GM06990 (cell line): ENCODE data around the gene ZIC3.

Experiments used
- DNase-seq: peaks from one replicate; pipeline ENCODE4 v3.0.0-alpha.2; 2011; ENCODE audit not compliant: insufficient read length; ENCODE audit errors: extremely low read depth
- H3K27me3 ChIP-seq: replicated peaks from 2 replicates; pipeline ENCODE4 v1.6.0; 2011; ENCODE audit warnings: low read length; ENCODE audit not compliant: control insufficient read depth, insufficient read depth
- H3K36me3 ChIP-seq: 2 replicates; pipeline ENCODE4 v1.5.1; 2011; ENCODE audit warnings: low read length; ENCODE audit not compliant: control insufficient read depth, insufficient read depth
- H3K4me3 ChIP-seq: replicated peaks from 2 replicates; pipeline ENCODE4 v1.5.1; 2011; ENCODE audit warnings: low read depth, mild to moderate bottlenecking, control low read depth, low read length
- TF ChIP-seq, protein P1 (sequence below): IDR thresholded peaks from 2 replicates; pipeline ENCODE4 v1.5.1; 2011; ENCODE audit warnings: low read length, control low read depth, mild to moderate bottlenecking, inconsistent platforms; ENCODE audit not compliant: insufficient read depth, poor library complexity, severe bottlenecking

ZIC3 gene

GRCh38 chrX:137587151-137587550 lies 21.2 kb downstream of the ZIC3 start:
- H3K27me3 ChIP-seq, result no peaks in the 10 kb centered on the region
- TF ChIP-seq, protein P1, sequence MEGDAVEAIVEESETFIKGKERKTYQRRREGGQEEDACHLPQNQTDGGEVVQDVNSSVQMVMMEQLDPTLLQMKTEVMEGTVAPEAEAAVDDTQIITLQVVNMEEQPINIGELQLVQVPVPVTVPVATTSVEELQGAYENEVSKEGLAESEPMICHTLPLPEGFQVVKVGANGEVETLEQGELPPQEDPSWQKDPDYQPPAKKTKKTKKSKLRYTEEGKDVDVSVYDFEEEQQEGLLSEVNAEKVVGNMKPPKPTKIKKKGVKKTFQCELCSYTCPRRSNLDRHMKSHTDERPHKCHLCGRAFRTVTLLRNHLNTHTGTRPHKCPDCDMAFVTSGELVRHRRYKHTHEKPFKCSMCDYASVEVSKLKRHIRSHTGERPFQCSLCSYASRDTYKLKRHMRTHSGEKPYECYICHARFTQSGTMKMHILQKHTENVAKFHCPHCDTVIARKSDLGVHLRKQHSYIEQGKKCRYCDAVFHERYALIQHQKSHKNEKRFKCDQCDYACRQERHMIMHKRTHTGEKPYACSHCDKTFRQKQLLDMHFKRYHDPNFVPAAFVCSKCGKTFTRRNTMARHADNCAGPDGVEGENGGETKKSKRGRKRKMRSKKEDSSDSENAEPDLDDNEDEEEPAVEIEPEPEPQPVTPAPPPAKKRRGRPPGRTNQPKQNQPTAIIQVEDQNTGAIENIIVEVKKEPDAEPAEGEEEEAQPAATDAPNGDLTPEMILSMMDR, result no peak
- no peak for DNase-seq

GRCh38 chrX:137600769-137601168 lies 34.8 kb downstream of the ZIC3 start:
- Histone ChIP-seq H3K36me3 (no peaks in the 10 kb centered on the region), H3K27me3 (no peaks in the 10 kb centered on the region), H3K4me3 (no peak overlapping the region)
- no peak for DNase-seq
- TF ChIP-seq, protein P1, result no peak

More at GRCh38 chrX:137587151-137587550, 21.2 kb downstream of the ZIC3 start:
- Histone ChIP-seq H3K4me3 (no peak overlapping the region), H3K36me3 (no peaks in the 10 kb centered on the region)
